Measurements from ENCODE around the gene COQ2. TPM values are rescaled to one million over a fixed set of nuclear protein-coding genes. Genes with fewer than 3 reads are reported as not detected.
"Not testable (repeated sequence)": the region's sequence is repeated elsewhere in the genome, so short reads cannot be mapped to it uniquely, and the experiment has no call there.

Gene COQ2
- total RNA-seq (14.7 TPM), polyA plus RNA-seq (5.6 TPM)

GRCh38 chr4:83284193-83285054 lies at the start of gene COQ2:
COQ2 (minus strand) TSS chr4:83284798; CDS start chr4:83284764, 34 bp downstream.
- H3K4me1 ChIP-seq (ENCODE audit: insufficient read depth): no peaks in the 10 kb centered on the region
- DNase-seq (ENCODE audit: extremely low spot score): peak; percentile 93
- WGBS: under 1% methylated on average over 76 of the region's 76 CpGs
- H3K4me3 ChIP-seq (ENCODE audit: low read depth, low read length): peak within 1 kb of the TSS; percentile 49
- peak within 1 kb of the TSS; percentile 87 for H3K27ac ChIP-seq (ENCODE audit: low read depth)
- H3K36me3 ChIP-seq (ENCODE audit: insufficient read depth): no peaks in the 10 kb centered on the region

- 61% methylated on average over 3 of the region's 3 CpGs for WGBS
- H3K4me1 ChIP-seq (ENCODE audit: insufficient read depth): no peaks in the 10 kb centered on the region
- H3K4me3 ChIP-seq (ENCODE audit: low read depth, low read length): no peak overlapping the region
- DNase-seq (ENCODE audit: extremely low spot score): no peak
- no peaks in the 10 kb centered on the region for H3K36me3 ChIP-seq (ENCODE audit: insufficient read depth)
- H3K27ac ChIP-seq (ENCODE audit: low read depth): no peak overlapping the region
Measured at GRCh38 chr4:83331956-83332355, 47.4 kb upstream of the COQ2 start.

- Histone ChIP-seq H3K4me1 (ENCODE audit: insufficient read depth) (no peaks in the 10 kb centered on the region), H3K36me3 (ENCODE audit: insufficient read depth) (no peaks in the 10 kb centered on the region), H3K4me3 (ENCODE audit: low read depth, low read length) (no peak overlapping the region), H3K27ac (ENCODE audit: low read depth) (no peak overlapping the region)
- no peak for DNase-seq (ENCODE audit: extremely low spot score)
- WGBS: 58% methylated on average over 5 of the region's 5 CpGs
Measured at GRCh38 chr4:83329521-83330110, 45.0 kb upstream of the COQ2 start.

GRCh38 chr4:83328521-83329187 lies 44.1 kb upstream of the COQ2 start:
- H3K4me3 ChIP-seq (ENCODE audit: low read depth, low read length): no peak overlapping the region

GRCh38 chr4:83326546-83326945 lies 41.9 kb upstream of the COQ2 start:
- WGBS: 88% methylated on average over 8 of the region's 8 CpGs

More at GRCh38 chr4:83328521-83329187, 44.1 kb upstream of the COQ2 start:
- Histone ChIP-seq H3K4me1 (ENCODE audit: insufficient read depth) (no peaks in the 10 kb centered on the region), H3K27ac (ENCODE audit: low read depth) (no peak overlapping the region), H3K36me3 (ENCODE audit: insufficient read depth) (no peaks in the 10 kb centered on the region)
- 38% methylated on average over 7 of the region's 7 CpGs for WGBS
- no peak for DNase-seq (ENCODE audit: extremely low spot score)

GRCh38 chr4:83325306-83325705 lies 40.7 kb upstream of the COQ2 start:
- not testable (repeated sequence) for H3K27ac ChIP-seq (ENCODE audit: low read depth); H3K4me3 ChIP-seq (ENCODE audit: low read depth, low read length); DNase-seq (ENCODE audit: extremely low spot score); H3K4me1 ChIP-seq (ENCODE audit: insufficient read depth); H3K36me3 ChIP-seq (ENCODE audit: insufficient read depth)
- 78% methylated on average over 4 of the region's 4 CpGs for WGBS

More at GRCh38 chr4:83326546-83326945, 41.9 kb upstream of the COQ2 start:
- H3K4me3 ChIP-seq (ENCODE audit: low read depth, low read length): no peak overlapping the region
- no peak overlapping the region for H3K27ac ChIP-seq (ENCODE audit: low read depth)
- H3K36me3 ChIP-seq (ENCODE audit: insufficient read depth): no peaks in the 10 kb centered on the region
- DNase-seq (ENCODE audit: extremely low spot score): no peak
- H3K4me1 ChIP-seq (ENCODE audit: insufficient read depth): no peaks in the 10 kb centered on the region

- Histone ChIP-seq H3K4me1 (ENCODE audit: insufficient read depth) (no peaks in the 10 kb centered on the region), H3K36me3 (ENCODE audit: insufficient read depth) (no peaks in the 10 kb centered on the region), H3K4me3 (ENCODE audit: low read depth, low read length) (no peak overlapping the region), H3K27ac (ENCODE audit: low read depth) (no peak overlapping the region)
- no peak for DNase-seq (ENCODE audit: extremely low spot score)
- WGBS: 84% methylated on average over 3 of the region's 3 CpGs
Measured at GRCh38 chr4:83323136-83323535, 38.5 kb upstream of the COQ2 start.

GRCh38 chr4:83320548-83320947 lies 36.0 kb upstream of the COQ2 start:
- 66% methylated on average over 5 of the region's 5 CpGs for WGBS
- H3K36me3 ChIP-seq (ENCODE audit: insufficient read depth): no peaks in the 10 kb centered on the region
- no peak for DNase-seq (ENCODE audit: extremely low spot score)
- no peak overlapping the region for H3K27ac ChIP-seq (ENCODE audit: low read depth)
- no peak overlapping the region for H3K4me3 ChIP-seq (ENCODE audit: low read depth, low read length)
- no peaks in the 10 kb centered on the region for H3K4me1 ChIP-seq (ENCODE audit: insufficient read depth)

GRCh38 chr4:83318666-83319065 lies 34.1 kb upstream of the COQ2 start:
- DNase-seq (ENCODE audit: extremely low spot score): no peak
- WGBS: 80% methylated on average over 3 of the region's 3 CpGs
- no peaks in the 10 kb centered on the region for H3K36me3 ChIP-seq (ENCODE audit: insufficient read depth)
- no peaks in the 10 kb centered on the region for H3K4me1 ChIP-seq (ENCODE audit: insufficient read depth)
- no peak overlapping the region for H3K4me3 ChIP-seq (ENCODE audit: low read depth, low read length)
- no peak overlapping the region for H3K27ac ChIP-seq (ENCODE audit: low read depth)

- Histone ChIP-seq H3K36me3 (ENCODE audit: insufficient read depth) (peaks cover 1% of the 10 kb centered on the region), H3K4me3 (ENCODE audit: low read depth, low read length) (no peak overlapping the region), H3K27ac (ENCODE audit: low read depth) (no peak overlapping the region), H3K4me1 (ENCODE audit: insufficient read depth) (no peaks in the 10 kb centered on the region)
- DNase-seq (ENCODE audit: extremely low spot score): no peak
- 67% methylated on average over 4 of the region's 4 CpGs for WGBS
Measured at GRCh38 chr4:83317671-83318070, 33.1 kb upstream of the COQ2 start.

GRCh38 chr4:83316459-83317165 lies 32.0 kb upstream of the COQ2 start:
- no peak overlapping the region for H3K4me3 ChIP-seq (ENCODE audit: low read depth, low read length)
- no peaks in the 10 kb centered on the region for H3K4me1 ChIP-seq (ENCODE audit: insufficient read depth)
- 83% methylated on average over 13 of the region's 13 CpGs for WGBS
- DNase-seq (ENCODE audit: extremely low spot score): no peak
- H3K27ac ChIP-seq (ENCODE audit: low read depth): no peak overlapping the region
- peaks cover 1% of the 10 kb centered on the region for H3K36me3 ChIP-seq (ENCODE audit: insufficient read depth)

- no peak for DNase-seq (ENCODE audit: extremely low spot score)
- H3K27ac ChIP-seq (ENCODE audit: low read depth): no peak overlapping the region
- no peak overlapping the region for H3K4me3 ChIP-seq (ENCODE audit: low read depth, low read length)
- peaks cover 1% of the 10 kb centered on the region for H3K36me3 ChIP-seq (ENCODE audit: insufficient read depth)
- H3K4me1 ChIP-seq (ENCODE audit: insufficient read depth): no peaks in the 10 kb centered on the region
- 82% methylated on average over 4 of the region's 4 CpGs for WGBS
Measured at GRCh38 chr4:83315341-83315870, 30.8 kb upstream of the COQ2 start.

- Histone ChIP-seq H3K36me3 (ENCODE audit: insufficient read depth) (peaks cover 1% of the 10 kb centered on the region), H3K27ac (ENCODE audit: low read depth) (no peak overlapping the region), H3K4me1 (ENCODE audit: insufficient read depth) (no peaks in the 10 kb centered on the region), H3K4me3 (ENCODE audit: low read depth, low read length) (no peak overlapping the region)
- 66% methylated on average over 4 of the region's 4 CpGs for WGBS
- no peak for DNase-seq (ENCODE audit: extremely low spot score)
Measured at GRCh38 chr4:83308672-83309071, 24.1 kb upstream of the COQ2 start.
